Neutrophil (primary cell): ENCODE results near the gene CCDC167.

Experiments used
- H3K27ac ChIP-seq: fragments of 200-600 bp; sonication (generic); 2 replicates; pipeline ENCODE4 v1.5.1; 2016; ENCODE audit warnings: mild to moderate bottlenecking, moderate library complexity
- H3K27me3 ChIP-seq: fragments of 200-600 bp; sonication (generic); 2 replicates; pipeline ENCODE4 v1.6.0; 2016; ENCODE audit warnings: mild to moderate bottlenecking
- H3K36me3 ChIP-seq: fragments of 200-600 bp; sonication (generic); 2 replicates; pipeline ENCODE4 v1.5.1; 2017
- H3K4me1 ChIP-seq, 2 experiments: fragments of 200-600 bp in 1 of 2; sonication (generic) in 1 of 2; 1 replicate in 1 of 2; 2 replicates in 1 of 2; pipeline versions ENCODE4 v1.5.1 to v1.6.1; 2013 to 2016; ENCODE audit warnings: low read depth in 1 of 2, low read length in 1 of 2, mild to moderate bottlenecking in 1 of 2, moderate library complexity in 1 of 2; ENCODE audit not compliant: control insufficient read depth in 1 of 2, insufficient read depth in 1 of 2
- H3K4me3 ChIP-seq, 2 experiments: fragments of 200-600 bp in 1 of 2; sonication (generic) in 1 of 2; 1 replicate in 1 of 2; 2 replicates in 1 of 2; pipeline ENCODE4 v1.5.1; 2013 to 2016; ENCODE audit warnings: low read depth in 1 of 2, low read length in 1 of 2, mild to moderate bottlenecking in 1 of 2, moderate library complexity in 1 of 2
- H3K9me3 ChIP-seq: fragments of 200-600 bp; sonication (generic); 2 replicates; pipeline ENCODE4 v1.5.1; 2016
- CTCF ChIP-seq: fragments of 200-600 bp; sonication (generic); IDR thresholded peaks from 2 replicates; pipeline ENCODE4 v1.5.1; 2016; ENCODE audit warnings: antibody characterized with exemption

CCDC167 gene

GRCh38 chr6:37442416-37443215 is 57.1 kb downstream of the CCDC167 start:
- H3K4me1 ChIP-seq = peaks cover 0 to 10% of the 10 kb centered on the region in 2 experiments
- H3K36me3 ChIP-seq = peaks cover 64% of the 10 kb centered on the region
- peak overlapping the region; percentile 45 for H3K27ac ChIP-seq
- H3K4me3 ChIP-seq = no peak overlapping the region
- H3K9me3 ChIP-seq = no peaks in the 10 kb centered on the region
- H3K27me3 ChIP-seq = no peaks in the 10 kb centered on the region
- TF ChIP-seq CTCF = no peak

GRCh38 chr6:37441651-37442050 is 58.0 kb downstream of the CCDC167 start:
- Histone ChIP-seq H3K4me3 (no peak overlapping the region), H3K9me3 (no peaks in the 10 kb centered on the region), H3K27me3 (no peaks in the 10 kb centered on the region), H3K27ac (no peak overlapping the region), H3K4me1 (peaks cover 0 to 10% of the 10 kb centered on the region in 2 experiments), H3K36me3 (peaks cover 62% of the 10 kb centered on the region)
- TF ChIP-seq CTCF = no peak

GRCh38 chr6:37438930-37439329 is 60.8 kb downstream of the CCDC167 start:
- Histone ChIP-seq H3K27ac (no peak overlapping the region), H3K4me3 (no peak overlapping the region), H3K9me3 (no peaks in the 10 kb centered on the region), H3K27me3 (no peaks in the 10 kb centered on the region), H3K4me1 (peaks cover 5 to 14% of the 10 kb centered on the region in 2 experiments), H3K36me3 (peaks cover 49% of the 10 kb centered on the region)
- TF ChIP-seq CTCF = no peak

- Histone ChIP-seq H3K27me3 (peaks cover 6% of the 10 kb centered on the region), H3K4me1 (peaks cover 15 to 16% of the 10 kb centered on the region in 2 experiments), H3K9me3 (no peaks in the 10 kb centered on the region), H3K36me3 (peaks cover 38% of the 10 kb centered on the region), H3K4me3 (no peak overlapping the region), H3K27ac (no peak overlapping the region)
- TF ChIP-seq CTCF = no peak
Measured at GRCh38 chr6:37435816-37436215, 63.9 kb downstream of the CCDC167 start.

GRCh38 chr6:37435373-37435772 is 64.3 kb downstream of the CCDC167 start:
- TF ChIP-seq CTCF = no peak
- H3K4me3 ChIP-seq = no peak overlapping the region

More at GRCh38 chr6:37435373-37435772, 64.3 kb downstream of the CCDC167 start:
- Histone ChIP-seq H3K36me3 (peaks cover 38% of the 10 kb centered on the region), H3K9me3 (no peaks in the 10 kb centered on the region), H3K27ac (no peak overlapping the region), H3K27me3 (peaks cover 6% of the 10 kb centered on the region), H3K4me1 (peaks cover 15 to 16% of the 10 kb centered on the region in 2 experiments)
